ENCODE measurements around the gene KCNMA1. TPM values are rescaled to one million over a fixed set of nuclear protein-coding genes. Genes with fewer than 3 reads are reported as not detected.

The KCNMA1 gene
- total RNA-seq, 1 donor from 2014 or later: 95.5 TPM

GRCh38 chr10:77249901-77250459 lies 387.6 kb downstream of the KCNMA1 start:
- no peak for DNase-seq (ENCODE audit: extremely low spot score, unreplicated experiment)
- no peak overlapping the region for H3K27ac Mint-ChIP-seq (ENCODE audit: unreplicated experiment)
- H3K9me3 Mint-ChIP-seq (ENCODE audit: unreplicated experiment): no peaks in the 10 kb centered on the region
- no peaks in the 10 kb centered on the region for H3K27me3 Mint-ChIP-seq (ENCODE audit: unreplicated experiment)
- TF ChIP-seq, protein P1, sequence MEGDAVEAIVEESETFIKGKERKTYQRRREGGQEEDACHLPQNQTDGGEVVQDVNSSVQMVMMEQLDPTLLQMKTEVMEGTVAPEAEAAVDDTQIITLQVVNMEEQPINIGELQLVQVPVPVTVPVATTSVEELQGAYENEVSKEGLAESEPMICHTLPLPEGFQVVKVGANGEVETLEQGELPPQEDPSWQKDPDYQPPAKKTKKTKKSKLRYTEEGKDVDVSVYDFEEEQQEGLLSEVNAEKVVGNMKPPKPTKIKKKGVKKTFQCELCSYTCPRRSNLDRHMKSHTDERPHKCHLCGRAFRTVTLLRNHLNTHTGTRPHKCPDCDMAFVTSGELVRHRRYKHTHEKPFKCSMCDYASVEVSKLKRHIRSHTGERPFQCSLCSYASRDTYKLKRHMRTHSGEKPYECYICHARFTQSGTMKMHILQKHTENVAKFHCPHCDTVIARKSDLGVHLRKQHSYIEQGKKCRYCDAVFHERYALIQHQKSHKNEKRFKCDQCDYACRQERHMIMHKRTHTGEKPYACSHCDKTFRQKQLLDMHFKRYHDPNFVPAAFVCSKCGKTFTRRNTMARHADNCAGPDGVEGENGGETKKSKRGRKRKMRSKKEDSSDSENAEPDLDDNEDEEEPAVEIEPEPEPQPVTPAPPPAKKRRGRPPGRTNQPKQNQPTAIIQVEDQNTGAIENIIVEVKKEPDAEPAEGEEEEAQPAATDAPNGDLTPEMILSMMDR (IDR thresholded peaks at IDR 0.05): no peak
- H3K36me3 Mint-ChIP-seq (ENCODE audit: unreplicated experiment): peaks cover 11% of the 10 kb centered on the region
- peaks cover 16% of the 10 kb centered on the region for H3K4me1 Mint-ChIP-seq (ENCODE audit: unreplicated experiment)
- no peak overlapping the region for H3K4me3 Mint-ChIP-seq (ENCODE audit: unreplicated experiment)

DNA sequence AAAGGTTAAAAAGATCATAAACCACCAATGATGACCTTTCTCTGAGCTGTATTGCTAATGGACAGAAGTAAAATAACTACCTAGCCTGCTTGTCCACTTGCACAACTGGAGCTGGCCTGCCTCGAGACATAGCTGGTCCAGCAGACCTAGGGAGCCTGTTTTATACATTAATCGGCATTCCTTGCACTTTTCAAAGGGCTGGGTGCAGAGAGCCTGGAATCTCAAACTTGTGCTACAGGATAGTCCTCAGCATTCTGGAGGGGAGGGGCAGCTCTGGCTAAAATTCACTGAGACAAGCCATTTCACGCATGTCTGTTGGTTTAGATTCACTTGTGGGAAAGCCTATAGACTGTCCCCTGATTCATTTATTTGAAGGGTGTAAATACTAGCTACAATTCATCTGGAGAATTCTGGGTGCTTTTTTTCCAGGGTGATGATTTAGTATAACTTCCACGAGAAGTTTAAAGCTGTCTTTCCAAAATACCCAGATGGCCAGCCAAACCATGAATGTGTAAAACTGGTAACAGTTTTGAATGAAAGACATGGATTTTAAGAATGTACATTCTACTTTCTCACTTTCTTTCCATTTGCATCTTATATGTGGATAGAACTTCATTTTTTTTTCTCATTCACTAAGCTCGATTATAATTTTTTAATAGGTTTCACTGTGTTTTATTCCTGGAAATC lies 389.4 kb downstream of the KCNMA1 start:
- Mint-ChIP-seq H3K4me1 (ENCODE audit: unreplicated experiment) (peaks cover 27% of the 10 kb centered on the region), H3K36me3 (ENCODE audit: unreplicated experiment) (peaks cover 11% of the 10 kb centered on the region), H3K4me3 (ENCODE audit: unreplicated experiment) (no peak overlapping the region), H3K27me3 (ENCODE audit: unreplicated experiment) (no peaks in the 10 kb centered on the region), H3K27ac (ENCODE audit: unreplicated experiment) (no peak overlapping the region), H3K9me3 (ENCODE audit: unreplicated experiment) (no peaks in the 10 kb centered on the region)
- no peak for DNase-seq (ENCODE audit: extremely low spot score, unreplicated experiment)
- TF ChIP-seq, protein P1 (IDR thresholded peaks at IDR 0.05): no peak

DNA sequence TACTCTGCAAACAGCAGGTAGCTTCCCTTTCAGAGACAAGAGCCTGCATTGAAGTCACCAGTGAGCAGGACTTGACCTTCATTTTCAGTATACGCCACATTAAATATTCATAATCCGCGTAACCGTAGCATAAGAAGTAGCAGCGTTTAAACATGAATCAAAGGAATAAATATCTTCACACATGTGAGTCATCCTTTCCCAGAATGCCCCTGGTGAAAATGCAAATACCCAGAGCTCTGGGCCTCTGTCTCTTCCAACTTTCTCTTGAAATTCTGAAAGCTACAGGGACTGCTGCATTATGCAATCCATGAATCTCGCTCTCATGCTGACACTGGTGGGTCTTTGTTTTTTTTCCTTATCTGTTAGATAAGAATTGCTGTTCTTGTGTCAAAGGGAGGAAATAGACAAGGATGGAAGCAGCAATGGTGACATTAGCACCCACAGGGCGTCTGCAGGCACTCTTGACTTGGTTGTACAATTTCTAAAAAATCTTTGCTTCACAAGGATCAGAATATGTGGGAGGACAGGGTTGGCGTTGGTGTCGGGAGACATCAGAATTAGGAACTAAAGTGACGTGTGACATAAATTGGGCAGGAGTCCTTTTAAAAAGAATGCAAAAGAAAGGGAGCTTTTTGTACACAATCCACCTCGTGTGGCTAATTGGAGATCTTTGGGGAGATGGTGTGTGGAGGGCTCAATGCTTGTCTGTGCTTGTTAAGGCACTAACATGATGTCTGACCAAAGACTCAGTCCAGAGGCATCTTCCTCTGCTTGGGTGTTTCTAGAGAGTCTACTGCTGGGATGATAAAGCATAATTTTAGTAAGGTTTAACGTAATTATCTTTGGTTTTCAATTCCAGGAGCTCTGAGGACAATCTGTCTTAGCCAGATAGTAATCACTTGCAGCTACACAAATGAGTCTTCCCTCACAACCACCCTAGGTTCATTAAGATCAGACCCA lies 390.3 kb downstream of the KCNMA1 start:
- Mint-ChIP-seq H3K4me1 (ENCODE audit: unreplicated experiment) (peaks cover 37% of the 10 kb centered on the region), H3K4me3 (ENCODE audit: unreplicated experiment) (no peak overlapping the region), H3K27me3 (ENCODE audit: unreplicated experiment) (no peaks in the 10 kb centered on the region), H3K36me3 (ENCODE audit: unreplicated experiment) (peaks cover 11% of the 10 kb centered on the region), H3K27ac (ENCODE audit: unreplicated experiment) (no peak overlapping the region), H3K9me3 (ENCODE audit: unreplicated experiment) (no peaks in the 10 kb centered on the region)
- DNase-seq (ENCODE audit: extremely low spot score, unreplicated experiment): no peak
- TF ChIP-seq, protein P1 (IDR thresholded peaks at IDR 0.05): no peak

GRCh38 chr10:77245953-77246352 lies 391.7 kb downstream of the KCNMA1 start:
- Mint-ChIP-seq H3K27ac (ENCODE audit: unreplicated experiment) (no peak overlapping the region), H3K9me3 (ENCODE audit: unreplicated experiment) (no peaks in the 10 kb centered on the region), H3K4me1 (ENCODE audit: unreplicated experiment) (peaks cover 42% of the 10 kb centered on the region)

More at GRCh38 chr10:77245953-77246352, 391.7 kb downstream of the KCNMA1 start:
- H3K27me3 Mint-ChIP-seq (ENCODE audit: unreplicated experiment): no peaks in the 10 kb centered on the region
- TF ChIP-seq, protein P1 (IDR thresholded peaks at IDR 0.05): no peak
- H3K4me3 Mint-ChIP-seq (ENCODE audit: unreplicated experiment): no peak overlapping the region
- no peak for DNase-seq (ENCODE audit: extremely low spot score, unreplicated experiment)
- H3K36me3 Mint-ChIP-seq (ENCODE audit: unreplicated experiment): peaks cover 11% of the 10 kb centered on the region

All from osteocyte (in vitro differentiated cells).